ENCODE data around the gene ITPKB.
"Not testable (repeated sequence)": the region's sequence is repeated elsewhere in the genome, so short reads cannot be mapped to it uniquely, and the experiment has no call there.

The ITPKB gene

DNA sequence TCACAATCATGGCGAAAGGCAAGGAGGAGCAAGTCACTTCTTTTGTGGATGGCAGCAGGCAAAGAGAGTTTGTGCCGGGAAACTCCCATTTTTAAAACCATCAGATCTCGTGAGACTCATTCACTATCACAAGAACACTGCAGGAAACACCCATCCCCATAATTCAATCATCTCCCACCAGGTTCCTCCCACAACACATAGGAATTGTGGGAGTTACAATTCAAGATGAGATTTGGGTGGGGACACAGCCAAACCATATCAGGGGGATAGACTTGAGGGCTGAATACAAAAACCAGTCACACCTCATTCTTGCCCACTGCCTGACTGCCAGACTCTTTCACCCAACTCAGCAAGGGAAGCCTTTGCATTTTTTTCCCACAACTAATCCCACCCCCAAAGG lies 140.1 kb downstream of the ITPKB start:
- not testable (repeated sequence) for DNase-seq

GRCh38 chr1:226598455-226598849 lies 140.6 kb downstream of the ITPKB start:
- DNase-seq, result no peak

DNA sequence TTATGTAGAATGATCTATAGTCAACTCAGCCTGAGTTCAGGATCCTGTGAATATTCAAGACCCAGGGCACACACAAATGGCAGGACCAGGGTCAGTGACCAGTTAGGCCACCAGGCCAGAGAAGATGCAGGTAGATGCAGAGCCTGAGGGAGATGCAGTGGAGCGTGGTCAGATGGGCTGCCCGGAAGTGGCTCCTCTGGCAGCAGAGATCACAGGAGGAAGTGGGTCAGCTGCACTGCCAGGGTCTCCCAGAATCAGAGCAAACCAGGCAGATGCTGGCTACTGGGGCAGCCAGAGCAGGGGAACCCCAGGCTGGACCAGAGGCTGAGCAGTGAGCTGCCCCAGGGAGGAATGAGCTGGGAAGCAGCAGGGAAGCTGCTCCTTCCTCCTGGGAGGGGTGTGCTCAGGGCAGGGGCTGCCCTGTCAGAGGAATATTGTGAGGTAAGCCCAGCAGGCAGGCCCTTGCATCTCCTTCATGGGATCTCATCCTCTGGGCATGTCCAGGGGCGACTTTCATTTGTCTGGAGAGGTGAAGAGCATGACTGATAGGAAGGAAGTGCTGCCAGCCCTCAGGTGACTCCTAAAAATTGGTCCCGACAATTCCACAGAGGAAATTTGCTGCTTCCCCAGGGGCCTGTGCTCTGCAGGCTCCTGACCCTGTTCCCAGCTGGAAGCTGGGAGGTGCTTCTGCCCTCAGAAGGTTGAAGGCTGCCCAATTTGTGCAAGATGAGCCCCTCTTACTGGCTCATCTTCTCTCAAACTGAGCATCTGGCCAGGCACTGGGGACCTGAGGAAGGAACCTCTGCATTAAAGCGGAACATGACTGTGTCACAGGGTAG lies 141.2 kb downstream of the ITPKB start:
- no peak for DNase-seq

- DNase-seq, result no peak
Observed at GRCh38 chr1:226596531-226597165, 142.4 kb downstream of the ITPKB start.

- no peak for DNase-seq
Observed at GRCh38 chr1:226593541-226593940, 145.5 kb downstream of the ITPKB start.

- no peak for DNase-seq
Observed at GRCh38 chr1:226590614-226591013, 148.5 kb downstream of the ITPKB start.

GRCh38 chr1:226589008-226589733 lies 149.9 kb downstream of the ITPKB start:
- DNase-seq, result no peak

GRCh38 chr1:226588484-226588883 lies 150.6 kb downstream of the ITPKB start:
- no peak for DNase-seq

GRCh38 chr1:226586650-226587422 lies 152.2 kb downstream of the ITPKB start:
- no peak for DNase-seq

DNA sequence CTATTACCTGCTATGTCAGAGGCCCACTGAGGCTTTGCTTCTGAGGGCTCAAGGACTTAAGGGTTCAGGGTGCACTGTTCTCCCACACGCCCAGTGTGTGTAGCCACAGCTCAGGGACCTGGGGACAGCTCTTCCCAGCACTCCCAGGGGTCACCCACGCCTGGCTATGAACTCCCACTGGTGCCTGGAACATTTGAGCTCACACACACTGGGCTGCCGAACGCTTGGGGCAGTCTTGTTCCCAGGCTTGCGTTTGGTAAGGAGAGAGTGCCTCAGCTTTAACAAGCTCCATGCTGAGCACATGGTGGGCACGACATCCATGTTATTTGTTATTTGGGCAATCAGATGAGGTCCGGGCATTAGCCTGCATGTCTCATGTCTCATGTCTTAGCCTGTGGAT lies 153.0 kb downstream of the ITPKB start:
- no peak for DNase-seq

GRCh38 chr1:226584164-226584563 lies 154.9 kb downstream of the ITPKB start:
- DNase-seq, result no peak

- DNase-seq, result no peak
Observed at GRCh38 chr1:226582966-226583365, 156.1 kb downstream of the ITPKB start.

All from cortex of kidney (tissue), 1 donor.